HEK293 (cell line): Measurements from ENCODE around the gene CCDC9.

Source experiments
- CTCF ChIA-PET: fragments of 350-600 bp; formaldehyde crosslinking; extraction: SDS; loops from one replicate; lab custom pipeline; 2021; ENCODE audit warnings: antibody characterized with exemption; lab: Yijun Ruan, JAX
- POLR2A ChIA-PET: fragments of 300-600 bp; formaldehyde crosslinking; extraction: SDS; loops from one replicate; lab custom pipeline; 2020; ENCODE audit warnings: antibody characterized with exemption, inconsistent platforms; lab: Yijun Ruan, JAX
- H3K27ac ChIP-seq: fragments of 200-500 bp; sonication (Bioruptor generic); 2 replicates; pipeline ENCODE4 v1.5.1; 2014; ENCODE audit warnings: low read depth, low read length, control low read depth, inconsistent platforms; ENCODE audit errors: extremely low read depth
- H3K36me3 ChIP-seq, 2 experiments: fragments of 200-500 bp in 1 of 2; sonication (Bioruptor generic) in 1 of 2; 1 replicate in 1 of 2; 2 replicates in 1 of 2; pipeline ENCODE4 v1.5.1; 2014 to 2017; ENCODE audit warnings: inconsistent platforms in 2 of 2, low read length in 2 of 2; ENCODE audit not compliant: control insufficient read depth in 2 of 2, insufficient read depth in 1 of 2
- H3K4me1 ChIP-seq: fragments of 200-500 bp; sonication (Bioruptor generic); 2 replicates; pipeline ENCODE4 v1.5.1; 2014; ENCODE audit warnings: mild to moderate bottlenecking, low read length, inconsistent platforms; ENCODE audit not compliant: control insufficient read depth, insufficient read depth
- H3K4me3 ChIP-seq: 2 replicates; pipeline ENCODE4 v1.5.1; 2011; ENCODE audit warnings: low read depth, mild to moderate bottlenecking, control low read depth, low read length, moderate library complexity
- H3K9me3 ChIP-seq: fragments of 200-500 bp; sonication (Bioruptor generic); 2 replicates; pipeline ENCODE4 v1.5.1; 2014; ENCODE audit warnings: low read depth, low read length, inconsistent platforms; ENCODE audit not compliant: control insufficient read depth, insufficient read depth
- HIC1 ChIP-seq: fragments of 450-650 bp; formaldehyde crosslinking; IDR thresholded peaks from 2 replicates; pipeline ENCODE4 v1.5.1; 2016; ENCODE audit warnings: missing biosample characterization, missing genetic modification characterization
- SCRT1 ChIP-seq: fragments of 450-650 bp; formaldehyde crosslinking; IDR thresholded peaks from 2 replicates; pipeline ENCODE4 v1.5.1; 2016; ENCODE audit warnings: missing biosample characterization, missing genetic modification characterization, borderline replicate concordance
- ZBTB21 ChIP-seq: fragments of 450-650 bp; formaldehyde crosslinking; IDR thresholded peaks from 2 replicates; pipeline ENCODE4 v1.5.1; 2017; ENCODE audit warnings: missing biosample characterization, missing genetic modification characterization
- ZBTB6 ChIP-seq: fragments of 450-650 bp; formaldehyde crosslinking; IDR thresholded peaks from 2 replicates; pipeline ENCODE4 v1.5.1; 2017; ENCODE audit warnings: missing biosample characterization, missing genetic modification characterization
- ZFHX2 ChIP-seq: fragments of 450-650 bp; formaldehyde crosslinking; conservative IDR thresholded peaks from 2 replicates; pipeline ENCODE4 v1.5.1; 2016; ENCODE audit warnings: missing biosample characterization, missing genetic modification characterization
- ZNF132 ChIP-seq: fragments of 450-650 bp; formaldehyde crosslinking; IDR thresholded peaks from 2 replicates; pipeline ENCODE4 v1.5.1; 2017; ENCODE audit warnings: missing biosample characterization, missing genetic modification characterization, borderline replicate concordance
- ZNF133 ChIP-seq: fragments of 450-650 bp; formaldehyde crosslinking; IDR thresholded peaks from 2 replicates; pipeline ENCODE4 v1.5.1; 2016; ENCODE audit warnings: missing biosample characterization, missing genetic modification characterization
- ZNF174 ChIP-seq: fragments of 450-650 bp; formaldehyde crosslinking; IDR thresholded peaks from 2 replicates; pipeline ENCODE4 v1.5.0; 2017; ENCODE audit warnings: missing biosample characterization, mild to moderate bottlenecking, missing genetic modification characterization
- ZNF184 ChIP-seq: fragments of 450-650 bp; IDR thresholded peaks from 2 replicates; pipeline ENCODE4 v1.5.1; 2018; ENCODE audit warnings: missing biosample characterization, mild to moderate bottlenecking, missing genetic modification characterization
- ZNF548 ChIP-seq: fragments of 450-650 bp; formaldehyde crosslinking; IDR thresholded peaks from 2 replicates; pipeline ENCODE4 v1.5.1; 2016; ENCODE audit warnings: missing biosample characterization, missing genetic modification characterization
- ZNF555 ChIP-seq: fragments of 450-650 bp; formaldehyde crosslinking; conservative IDR thresholded peaks from 2 replicates; pipeline ENCODE4 v1.5.1; 2017; ENCODE audit warnings: missing biosample characterization, mild to moderate bottlenecking, missing genetic modification characterization, inconsistent platforms
- ZNF670 ChIP-seq: fragments of 450-650 bp; formaldehyde crosslinking; IDR thresholded peaks from 2 replicates; pipeline ENCODE4 v1.5.1; 2016; ENCODE audit warnings: missing biosample characterization, missing genetic modification characterization, low read depth
- ZSCAN16 ChIP-seq: fragments of 450-650 bp; formaldehyde crosslinking; IDR thresholded peaks from 2 replicates; pipeline ENCODE4 v1.5.1; 2016; ENCODE audit warnings: missing biosample characterization, missing genetic modification characterization
- ZSCAN23 ChIP-seq: fragments of 450-650 bp; formaldehyde crosslinking; IDR thresholded peaks from 2 replicates; pipeline ENCODE4 v1.5.1; 2016; ENCODE audit warnings: missing biosample characterization, missing genetic modification characterization
- TF ChIP-seq, protein P1 (sequence below): fragments of 450-650 bp; formaldehyde crosslinking; IDR thresholded peaks from 2 replicates; pipeline ENCODE4 v1.5.1; 2016; ENCODE audit warnings: missing biosample characterization, missing genetic modification characterization

CCDC9 gene

GRCh38 chr19:47270408-47270807, 14.1 kb downstream of the CCDC9 start:
- H3K36me3 ChIP-seq = peaks cover 25 to 32% of the 10 kb centered on the region in 2 experiments
- no peak overlapping the region for H3K27ac ChIP-seq
- POLR2A ChIA-PET = interaction anchor here (1.4 to 5.8 kb wide), 2 partner anchors 8 to 14 kb away, joined by 3 to 36 read pairs; partner anchors contain the start of gene CCDC9
- peaks cover 11% of the 10 kb centered on the region for H3K4me1 ChIP-seq
- H3K4me3 ChIP-seq = no peak overlapping the region
- TF ChIP-seq SCRT1 (tag by site-specific recombination) (no peak), ZNF132 (tag by site-specific recombination) (no peak), ZNF133 (tag by site-specific recombination) (no peak), ZBTB21 (tag by site-specific recombination) (no peak), ZSCAN23 (tag by site-specific recombination) (no peak), ZFHX2 (no peak), ZNF555 (tag by site-specific recombination) (no peak), ZNF174 (tag by site-specific recombination) (no peak), ZNF184 (tag by site-specific recombination) (no peak), ZSCAN16 (tag by site-specific recombination) (no peak), ZBTB6 (tag by site-specific recombination) (no peak), ZNF670 (tag by site-specific recombination) (no peak)
- TF ChIP-seq, protein P1, sequence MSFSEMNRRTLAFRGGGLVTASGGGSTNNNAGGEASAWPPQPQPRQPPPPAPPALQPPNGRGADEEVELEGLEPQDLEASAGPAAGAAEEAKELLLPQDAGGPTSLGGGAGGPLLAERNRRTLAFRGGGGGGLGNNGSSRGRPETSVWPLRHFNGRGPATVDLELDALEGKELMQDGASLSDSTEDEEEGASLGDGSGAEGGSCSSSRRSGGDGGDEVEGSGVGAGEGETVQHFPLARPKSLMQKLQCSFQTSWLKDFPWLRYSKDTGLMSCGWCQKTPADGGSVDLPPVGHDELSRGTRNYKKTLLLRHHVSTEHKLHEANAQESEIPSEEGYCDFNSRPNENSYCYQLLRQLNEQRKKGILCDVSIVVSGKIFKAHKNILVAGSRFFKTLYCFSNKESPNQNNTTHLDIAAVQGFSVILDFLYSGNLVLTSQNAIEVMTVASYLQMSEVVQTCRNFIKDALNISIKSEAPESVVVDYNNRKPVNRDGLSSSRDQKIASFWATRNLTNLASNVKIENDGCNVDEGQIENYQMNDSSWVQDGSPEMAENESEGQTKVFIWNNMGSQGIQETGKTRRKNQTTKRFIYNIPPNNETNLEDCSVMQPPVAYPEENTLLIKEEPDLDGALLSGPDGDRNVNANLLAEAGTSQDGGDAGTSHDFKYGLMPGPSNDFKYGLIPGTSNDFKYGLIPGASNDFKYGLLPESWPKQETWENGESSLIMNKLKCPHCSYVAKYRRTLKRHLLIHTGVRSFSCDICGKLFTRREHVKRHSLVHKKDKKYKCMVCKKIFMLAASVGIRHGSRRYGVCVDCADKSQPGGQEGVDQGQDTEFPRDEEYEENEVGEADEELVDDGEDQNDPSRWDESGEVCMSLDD (tag by site-specific recombination) = no peak
- TF ChIP-seq, all 188 proteins: peak for 0
- H3K9me3 ChIP-seq = no peaks in the 10 kb centered on the region
- CTCF ChIA-PET = interaction anchor here (0.6 to 1.3 kb wide), 2 partner anchors 23 to 44 kb away, joined by 4 to 5 read pairs; no protein-coding TSS in a partner anchor

- ChIA-PET CTCF (interaction anchor here (0.6 to 1.4 kb wide), 2 partner anchors 27 to 60 kb away, joined by 4 to 6 read pairs; no protein-coding TSS in a partner anchor), POLR2A (interaction anchor here (1.4 to 2.0 kb wide), 2 partner anchors 9 to 15 kb away, joined by 3 to 21 read pairs; partner anchors contain the start of gene CCDC9)
- Histone ChIP-seq H3K4me1 (peaks cover 11% of the 10 kb centered on the region), H3K27ac (no peak overlapping the region), H3K4me3 (no peak overlapping the region), H3K36me3 (peaks cover 23 to 24% of the 10 kb centered on the region in 2 experiments), H3K9me3 (no peaks in the 10 kb centered on the region)
- TF ChIP-seq ZNF548 (tag by site-specific recombination) (no peak), HIC1 (tag by site-specific recombination) (0 out of 2 replicates have a peak, but pooled peaks have one; percentile 35)
Observed at GRCh38 chr19:47271949-47272348, 15.6 kb downstream of the CCDC9 start.
